SK-N-SH (cell line): ENCODE results near the gene GBX2.

ENCODE experiments used
- CTCF ChIP-seq: fragments of 200-600 bp; sonication (generic); IDR thresholded peaks from 2 replicates; pipeline ENCODE4 v1.6.1; 2017; ENCODE audit warnings: antibody characterized with exemption, mild to moderate bottlenecking, moderate library complexity
- ELF1 ChIP-seq: IDR thresholded peaks from 2 replicates; pipeline ENCODE4 v1.4.0; 2012
- GABPA ChIP-seq: IDR thresholded peaks from 2 replicates; pipeline ENCODE4 v1.4.0; 2012; ENCODE audit warnings: low read depth, mild to moderate bottlenecking
- POLR2AphosphoS5 ChIP-seq: IDR thresholded peaks from 2 replicates; pipeline ENCODE4 v1.6.1; 2012; ENCODE audit warnings: low read depth, low read length
- RAD21 ChIP-seq: IDR thresholded peaks from 2 replicates; pipeline ENCODE4 v1.6.1; 2012; ENCODE audit warnings: mild to moderate bottlenecking, low read length
- REST ChIP-seq: IDR thresholded peaks from 2 replicates; pipeline ENCODE4 v1.6.1; 2012; ENCODE audit warnings: mild to moderate bottlenecking, low read depth, low read length, moderate library complexity
- SMC3 ChIP-seq: IDR thresholded peaks from 2 replicates; pipeline ENCODE4 v1.6.1; 2012; ENCODE audit warnings: low read depth, low read length, improper control_type of control experiment
- ZBTB33 ChIP-seq: IDR thresholded peaks from 2 replicates; pipeline ENCODE4 v1.4.0; 2012; ENCODE audit warnings: low read depth, borderline replicate concordance

- TF ChIP-seq ZBTB33 (no peak), CTCF (no peak), SMC3 (no peak), RAD21 (no peak), ELF1 (no peak), POLR2AphosphoS5 (no peak), REST (no peak), GABPA (no peak)
These were observed 41.8 kb upstream of the GBX2 start for GRCh38 chr2:236209996-236210395.
